ENCODE results near the gene YY1.

Gene YY1

DNA sequence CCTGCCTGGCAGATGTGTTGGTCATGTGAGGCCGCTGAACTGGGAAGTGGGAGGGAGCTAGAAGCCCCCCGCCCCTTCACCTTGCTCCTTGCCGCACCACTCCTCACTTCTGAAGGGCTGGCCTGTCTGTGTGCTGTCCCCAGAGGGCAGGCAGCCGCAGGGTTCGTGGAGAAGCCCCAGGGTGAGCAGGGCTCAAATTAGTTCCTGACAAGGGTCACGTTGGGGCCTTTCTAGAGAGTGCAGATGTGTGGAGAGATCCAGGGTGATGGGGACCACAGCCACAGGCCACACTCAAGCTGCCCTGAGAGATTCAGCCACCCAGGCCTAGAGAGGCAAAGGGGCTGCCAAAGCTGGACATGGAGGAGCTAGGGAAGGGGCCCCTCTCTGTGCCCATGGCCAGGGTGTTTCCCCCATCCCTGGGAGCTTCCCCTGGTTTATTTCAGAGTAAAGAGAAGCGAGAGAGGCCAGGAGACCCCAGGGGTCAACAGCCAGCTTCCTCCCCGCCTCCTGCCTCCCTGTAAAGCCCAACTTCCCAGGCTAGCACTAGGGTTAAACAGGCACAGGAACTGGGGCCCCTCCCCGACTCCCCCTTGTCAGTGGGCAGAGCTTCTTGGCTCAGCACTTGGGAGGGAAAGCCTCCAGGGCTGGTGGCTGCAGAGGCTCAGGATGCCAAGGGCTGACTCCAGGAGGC lies 51.1 kb downstream of the YY1 start:
- CTCF ChIA-PET: interaction anchor here (0.5 to 0.7 kb wide), 3 partner anchors 12 to 43 kb away, joined by 3 to 4 read pairs (median 3); no protein-coding TSS in a partner anchor
- TF ChIP-seq OSR2 (tag by site-specific recombination; IDR thresholded peaks at IDR 0.05) (no peak), HOXC10 (CRISPR knock-in tag; IDR thresholded peaks at IDR 0.05) (no peak), ZNF664 (tag by site-specific recombination; IDR thresholded peaks at IDR 0.05) (no peak), ZSCAN16 (tag by site-specific recombination; IDR thresholded peaks at IDR 0.05) (no peak), ZNF658 (tag by site-specific recombination; IDR thresholded peaks at IDR 0.05) (no peak), KLF8 (tag by site-specific recombination; IDR thresholded peaks at IDR 0.05) (no peak), ZNF146 (tag by site-specific recombination; IDR thresholded peaks at IDR 0.05) (no peak), ZFHX2 (tag by site-specific recombination; conservative IDR thresholded peaks at IDR 0.05) (no peak), ZNF394 (tag by site-specific recombination; IDR thresholded peaks at IDR 0.05; ENCODE audit: borderline replicate concordance) (no peak), ZNF362 (tag by site-specific recombination; IDR thresholded peaks at IDR 0.05) (no peak), ZSCAN30 (tag by site-specific recombination; IDR thresholded peaks at IDR 0.05) (no peak), HOXA7 (CRISPR knock-in tag; IDR thresholded peaks at IDR 0.05; ENCODE audit: borderline replicate concordance) (no peak), GLI4 (tag by site-specific recombination; IDR thresholded peaks at IDR 0.05) (no peak)
- TF ChIP-seq, protein P1, sequence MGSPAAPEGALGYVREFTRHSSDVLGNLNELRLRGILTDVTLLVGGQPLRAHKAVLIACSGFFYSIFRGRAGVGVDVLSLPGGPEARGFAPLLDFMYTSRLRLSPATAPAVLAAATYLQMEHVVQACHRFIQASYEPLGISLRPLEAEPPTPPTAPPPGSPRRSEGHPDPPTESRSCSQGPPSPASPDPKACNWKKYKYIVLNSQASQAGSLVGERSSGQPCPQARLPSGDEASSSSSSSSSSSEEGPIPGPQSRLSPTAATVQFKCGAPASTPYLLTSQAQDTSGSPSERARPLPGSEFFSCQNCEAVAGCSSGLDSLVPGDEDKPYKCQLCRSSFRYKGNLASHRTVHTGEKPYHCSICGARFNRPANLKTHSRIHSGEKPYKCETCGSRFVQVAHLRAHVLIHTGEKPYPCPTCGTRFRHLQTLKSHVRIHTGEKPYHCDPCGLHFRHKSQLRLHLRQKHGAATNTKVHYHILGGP (tag by site-specific recombination; IDR thresholded peaks at IDR 0.05): no peak
- no peaks in the 10 kb centered on the region for H3K9me3 ChIP-seq (ENCODE audit: control insufficient read depth, insufficient read depth, low read depth, low read length)
- POLR2A ChIA-PET: no interaction called here
- H3K36me3 ChIP-seq (ENCODE audit: control insufficient read depth in 2 of 2, insufficient read depth in 1 of 2, low read length in 2 of 2): peaks cover 0 to 24% of the 10 kb centered on the region in 2 experiments; a peak in 2 of 3 replicates
- no peak overlapping the region for H3K4me3 ChIP-seq (ENCODE audit: low read depth, low read length)
- H3K27ac ChIP-seq (ENCODE audit: extremely low read depth, low read depth, low read length): 0 out of 2 replicates have a peak overlapping the region, but pooled peaks have one; percentile 9
- H3K4me1 ChIP-seq (ENCODE audit: control insufficient read depth, insufficient read depth, low read length): no peaks in the 10 kb centered on the region; the same call in 1 of the 2 replicates

GRCh38 chr14:100290607-100291304 lies 51.8 kb downstream of the YY1 start:
- no peak overlapping the region for H3K27ac ChIP-seq (ENCODE audit: extremely low read depth, low read depth, low read length)
- CTCF ChIA-PET: interaction anchor here (0.5 to 0.6 kb wide), 2 partner anchors 11 to 44 kb away, joined by 3 read pairs; no protein-coding TSS in a partner anchor
- H3K4me1 ChIP-seq (ENCODE audit: control insufficient read depth, insufficient read depth, low read length): no peaks in the 10 kb centered on the region
- TF ChIP-seq ZNF530 (tag by site-specific recombination; IDR thresholded peaks at IDR 0.05; ENCODE audit: low read depth): no peak
- peak; percentile 85 for TF ChIP-seq KLF1 (tag by site-specific recombination; IDR thresholded peaks at IDR 0.05)
- TF ChIP-seq ZNF473 (tag by site-specific recombination; IDR thresholded peaks at IDR 0.05): no peak
- no peaks in the 10 kb centered on the region for H3K9me3 ChIP-seq (ENCODE audit: control insufficient read depth, insufficient read depth, low read depth, low read length)
- POLR2A ChIA-PET: no interaction called here
- H3K4me3 ChIP-seq (ENCODE audit: low read depth, low read length): no peak overlapping the region
- peaks cover 0 to 24% of the 10 kb centered on the region in 2 experiments; a peak in 2 of 3 replicates for H3K36me3 ChIP-seq (ENCODE audit: control insufficient read depth in 2 of 2, insufficient read depth in 1 of 2, low read length in 2 of 2)

GRCh38 chr14:100291305-100292075 lies 52.5 kb downstream of the YY1 start:
- Histone ChIP-seq H3K4me1 (ENCODE audit: control insufficient read depth, insufficient read depth, low read length) (no peaks in the 10 kb centered on the region), H3K9me3 (ENCODE audit: control insufficient read depth, insufficient read depth, low read depth, low read length) (no peaks in the 10 kb centered on the region), H3K4me3 (ENCODE audit: low read depth, low read length) (no peak overlapping the region), H3K36me3 (ENCODE audit: control insufficient read depth in 2 of 2, insufficient read depth in 1 of 2, low read length in 2 of 2) (peaks cover 0 to 24% of the 10 kb centered on the region in 2 experiments; a peak in 2 of 3 replicates), H3K27ac (ENCODE audit: extremely low read depth, low read depth, low read length) (no peak overlapping the region)
- CTCF ChIA-PET: interaction anchor here (0.7 kb wide), 1 partner anchor 11 kb away, joined by 5 read pairs; no protein-coding TSS in a partner anchor
- POLR2A ChIA-PET: no interaction called here
- TF ChIP-seq ZBTB8A (tag by site-specific recombination; IDR thresholded peaks at IDR 0.05) (no peak), GLIS1 (tag by site-specific recombination; IDR thresholded peaks at IDR 0.05) (peak; percentile 34; the same call in 1 of the 2 replicates), ZNF132 (tag by site-specific recombination; IDR thresholded peaks at IDR 0.05; ENCODE audit: borderline replicate concordance) (no peak), GLIS2 (tag by site-specific recombination; IDR thresholded peaks at IDR 0.05) (peak; percentile 56), ZNF423 (tag by site-specific recombination; IDR thresholded peaks at IDR 0.05) (no peak)
- TF ChIP-seq, protein P2, sequence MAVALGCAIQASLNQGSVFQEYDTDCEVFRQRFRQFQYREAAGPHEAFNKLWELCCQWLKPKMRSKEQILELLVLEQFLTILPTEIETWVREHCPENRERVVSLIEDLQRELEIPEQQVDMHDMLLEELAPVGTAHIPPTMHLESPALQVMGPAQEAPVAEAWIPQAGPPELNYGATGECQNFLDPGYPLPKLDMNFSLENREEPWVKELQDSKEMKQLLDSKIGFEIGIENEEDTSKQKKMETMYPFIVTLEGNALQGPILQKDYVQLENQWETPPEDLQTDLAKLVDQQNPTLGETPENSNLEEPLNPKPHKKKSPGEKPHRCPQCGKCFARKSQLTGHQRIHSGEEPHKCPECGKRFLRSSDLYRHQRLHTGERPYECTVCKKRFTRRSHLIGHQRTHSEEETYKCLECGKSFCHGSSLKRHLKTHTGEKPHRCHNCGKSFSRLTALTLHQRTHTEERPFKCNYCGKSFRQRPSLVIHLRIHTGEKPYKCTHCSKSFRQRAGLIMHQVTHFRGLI (tag by site-specific recombination; IDR thresholded peaks at IDR 0.05): no peak

All from HEK293 (cell line).